HEK293 (cell line): Measurements from ENCODE around the gene ANKRD6.

Source experiments
- CTCF ChIP-seq: fragments of 450-650 bp; formaldehyde crosslinking; IDR thresholded peaks from 2 replicates; pipeline ENCODE4 v1.5.1; 2016; ENCODE audit warnings: missing biosample characterization, missing genetic modification characterization
- ELK4 ChIP-seq: IDR thresholded peaks from 2 replicates; pipeline ENCODE4 v1.6.1; 2011; ENCODE audit warnings: mild to moderate bottlenecking, low read depth, low read length, borderline replicate concordance
- GFI1B ChIP-seq: fragments of 450-650 bp; formaldehyde crosslinking; IDR thresholded peaks from 2 replicates; pipeline ENCODE4 v1.5.1; 2016; ENCODE audit warnings: missing biosample characterization, missing genetic modification characterization
- REST ChIP-seq: fragments of 450-650 bp; formaldehyde crosslinking; IDR thresholded peaks from 2 replicates; pipeline ENCODE4 v1.5.1; 2016; ENCODE audit warnings: missing biosample characterization, missing genetic modification characterization
- ZBTB44 ChIP-seq: fragments of 450-650 bp; IDR thresholded peaks from 2 replicates; pipeline ENCODE4 v1.5.1; 2018; ENCODE audit warnings: missing biosample characterization, mild to moderate bottlenecking, missing genetic modification characterization
- ZNF133 ChIP-seq: fragments of 450-650 bp; formaldehyde crosslinking; IDR thresholded peaks from 2 replicates; pipeline ENCODE4 v1.5.1; 2016; ENCODE audit warnings: missing biosample characterization, missing genetic modification characterization
- ZNF398 ChIP-seq: fragments of 450-650 bp; formaldehyde crosslinking; IDR thresholded peaks from 2 replicates; pipeline ENCODE4 v1.5.1; 2017; ENCODE audit warnings: missing biosample characterization, missing genetic modification characterization
- ZXDB ChIP-seq: fragments of 450-650 bp; formaldehyde crosslinking; IDR thresholded peaks from 2 replicates; pipeline ENCODE4 v1.5.1; 2016; ENCODE audit warnings: missing biosample characterization, missing genetic modification characterization

GRCh38 chr6:89413006-89413400 lies 19.9 kb upstream of the ANKRD6 start:
- no peak for TF ChIP-seq ZNF398 (tag by site-specific recombination)
- no peak for TF ChIP-seq ZBTB44
- TF ChIP-seq ELK4 = no peak
- TF ChIP-seq CTCF (tag by site-specific recombination) = no peak
- TF ChIP-seq GFI1B (tag by site-specific recombination) = no peak
- no peak for TF ChIP-seq REST (tag by site-specific recombination)
- TF ChIP-seq ZNF133 (tag by site-specific recombination) = no peak
- no peak for TF ChIP-seq ZXDB
